Upper lobe of right lung (tissue), 1 donor: ENCODE data around the gene NTM. TPM values are rescaled to one million over a fixed set of nuclear protein-coding genes. Genes with fewer than 3 reads are reported as not detected.

Experiments used
- ATAC-seq: fragments of 200-7000 bp; cut with Tn5 transposase; one replicate; pipeline ENCODE4 v1.9.1; 2020; ENCODE audit warnings: mild to moderate bottlenecking, moderate library complexity
- DNase-seq: peaks from one replicate; pipeline ENCODE4 v3.0.0-alpha.2; 2020
- H3K27ac ChIP-seq: fragments of 200-600 bp; one replicate; pipeline ENCODE4 v1.8.0; 2022
- H3K27me3 ChIP-seq: fragments of 200-600 bp; one replicate; pipeline ENCODE4 v1.8.0; 2022; ENCODE audit warnings: mild to moderate bottlenecking
- H3K36me3 ChIP-seq: fragments of 200-600 bp; one replicate; pipeline ENCODE4 v1.8.0; 2022
- H3K4me1 ChIP-seq: fragments of 200-600 bp; one replicate; pipeline ENCODE4 v1.8.0; 2022
- H3K4me3 ChIP-seq: fragments of 200-600 bp; one replicate; pipeline ENCODE4 v1.8.0; 2022; ENCODE audit warnings: mild to moderate bottlenecking
- H3K9me3 ChIP-seq: fragments of 200-600 bp; one replicate; pipeline ENCODE4 v1.8.0; 2022
- intact Hi-C: fragments of 100-400 bp; cut with DNase I; formaldehyde crosslinking; loops from one replicate; pipeline ENCODE4 v1.11.0; 2022
- total RNA-seq: library from RNA; stranded (reverse); fragmentation: NEBNext Ultra II Directional; extraction: Animal tissue kit (Norgen Biotek cat#: 25700); gene quantifications from one replicate; pipeline ENCODE4 v1.2.1, GENCODE V29; 2021
- TF ChIP-seq, protein P1 (sequence below): fragments of 200-600 bp; IDR thresholded peaks from one replicate; pipeline ENCODE4 v1.8.0; 2022; ENCODE audit warnings: antibody characterized with exemption
- donor health status: DM: no; HTN: yes; CAD: no; lungs with severe emphysema.

NTM gene
- total RNA-seq, 1 donor from 2014 or later = 3.7 TPM

GRCh38 chr11:131713529-131714134 lies 343.2 kb downstream of the NTM start:
- Histone ChIP-seq H3K27ac (no peak overlapping the region), H3K4me3 (no peak overlapping the region), H3K27me3 (no peaks in the 10 kb centered on the region), H3K4me1 (no peaks in the 10 kb centered on the region), H3K36me3 (no peaks in the 10 kb centered on the region), H3K9me3 (no peaks in the 10 kb centered on the region)
- DNase-seq (no peak), ATAC-seq (no peak)
- TF ChIP-seq, protein P1, sequence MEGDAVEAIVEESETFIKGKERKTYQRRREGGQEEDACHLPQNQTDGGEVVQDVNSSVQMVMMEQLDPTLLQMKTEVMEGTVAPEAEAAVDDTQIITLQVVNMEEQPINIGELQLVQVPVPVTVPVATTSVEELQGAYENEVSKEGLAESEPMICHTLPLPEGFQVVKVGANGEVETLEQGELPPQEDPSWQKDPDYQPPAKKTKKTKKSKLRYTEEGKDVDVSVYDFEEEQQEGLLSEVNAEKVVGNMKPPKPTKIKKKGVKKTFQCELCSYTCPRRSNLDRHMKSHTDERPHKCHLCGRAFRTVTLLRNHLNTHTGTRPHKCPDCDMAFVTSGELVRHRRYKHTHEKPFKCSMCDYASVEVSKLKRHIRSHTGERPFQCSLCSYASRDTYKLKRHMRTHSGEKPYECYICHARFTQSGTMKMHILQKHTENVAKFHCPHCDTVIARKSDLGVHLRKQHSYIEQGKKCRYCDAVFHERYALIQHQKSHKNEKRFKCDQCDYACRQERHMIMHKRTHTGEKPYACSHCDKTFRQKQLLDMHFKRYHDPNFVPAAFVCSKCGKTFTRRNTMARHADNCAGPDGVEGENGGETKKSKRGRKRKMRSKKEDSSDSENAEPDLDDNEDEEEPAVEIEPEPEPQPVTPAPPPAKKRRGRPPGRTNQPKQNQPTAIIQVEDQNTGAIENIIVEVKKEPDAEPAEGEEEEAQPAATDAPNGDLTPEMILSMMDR = no peak
- intact Hi-C loops = no loop called here

GRCh38 chr11:131717616-131718015 lies 347.2 kb downstream of the NTM start:
- Histone ChIP-seq H3K9me3 (no peaks in the 10 kb centered on the region), H3K36me3 (no peaks in the 10 kb centered on the region), H3K27me3 (no peaks in the 10 kb centered on the region), H3K4me3 (no peak overlapping the region), H3K4me1 (no peaks in the 10 kb centered on the region), H3K27ac (no peak overlapping the region)
- intact Hi-C loops = no loop called here
- DNase-seq (no peak), ATAC-seq (no peak)
- TF ChIP-seq, protein P1 = no peak

DNA sequence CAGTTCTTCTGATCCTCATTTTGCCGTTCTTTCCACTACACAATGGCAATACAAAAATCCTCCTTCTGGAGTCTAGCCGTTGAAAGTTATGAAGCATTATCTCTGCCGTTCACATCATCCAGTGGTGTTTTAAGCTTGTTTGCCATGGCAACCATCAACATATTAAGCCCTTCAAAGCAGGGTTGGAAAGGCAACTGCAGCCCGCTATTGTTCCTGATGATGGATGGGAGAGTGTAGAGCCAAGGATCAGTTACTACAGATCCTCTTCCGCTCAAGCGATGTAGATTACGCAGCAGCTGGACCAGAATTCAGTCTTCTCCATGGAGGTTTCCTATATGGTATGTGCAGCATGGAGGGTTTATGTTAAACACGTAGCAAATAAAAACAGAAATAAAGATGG lies 352.7 kb downstream of the NTM start:
- H3K4me3 ChIP-seq = no peak overlapping the region
- DNase-seq (no peak), ATAC-seq (no peak)
- H3K27me3 ChIP-seq = peaks cover 4% of the 10 kb centered on the region
- no peaks in the 10 kb centered on the region for H3K9me3 ChIP-seq
- H3K4me1 ChIP-seq = no peaks in the 10 kb centered on the region
- intact Hi-C loops = no loop called here
- TF ChIP-seq, protein P1 = no peak
- no peak overlapping the region for H3K27ac ChIP-seq
- no peaks in the 10 kb centered on the region for H3K36me3 ChIP-seq

DNA sequence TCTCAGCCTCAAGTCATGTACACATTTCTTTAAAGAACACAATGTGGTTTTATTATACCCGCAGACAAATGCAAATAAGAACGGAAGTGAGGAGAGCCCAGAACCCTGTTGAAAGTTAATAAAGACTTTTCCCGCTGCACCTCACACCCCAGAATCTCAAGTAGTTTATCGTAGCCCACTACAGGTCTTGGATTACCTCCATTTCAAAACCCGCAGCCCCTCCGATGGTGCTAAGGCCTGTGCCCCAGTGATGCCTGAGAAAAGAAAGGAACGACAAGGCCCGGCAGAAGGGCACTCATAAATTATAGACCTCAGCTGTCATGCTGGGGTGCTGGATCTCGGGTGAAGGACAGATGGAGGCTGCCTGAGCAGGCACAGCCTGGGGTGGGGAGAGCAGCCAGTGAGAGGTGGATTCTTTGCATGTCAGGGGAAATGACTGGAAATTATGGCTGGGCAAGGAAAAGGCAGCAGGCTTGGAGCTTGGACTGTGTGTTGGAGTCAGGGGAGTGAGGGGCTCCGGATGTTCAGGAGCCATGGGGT lies 354.1 kb downstream of the NTM start:
- Histone ChIP-seq H3K4me3 (no peak overlapping the region), H3K27ac (no peak overlapping the region), H3K9me3 (no peaks in the 10 kb centered on the region), H3K36me3 (no peaks in the 10 kb centered on the region), H3K27me3 (peaks cover 4% of the 10 kb centered on the region), H3K4me1 (no peaks in the 10 kb centered on the region)
- intact Hi-C loops = no loop called here
- DNase-seq = no peak
- TF ChIP-seq, protein P1 = no peak
- ATAC-seq = no peak

DNA sequence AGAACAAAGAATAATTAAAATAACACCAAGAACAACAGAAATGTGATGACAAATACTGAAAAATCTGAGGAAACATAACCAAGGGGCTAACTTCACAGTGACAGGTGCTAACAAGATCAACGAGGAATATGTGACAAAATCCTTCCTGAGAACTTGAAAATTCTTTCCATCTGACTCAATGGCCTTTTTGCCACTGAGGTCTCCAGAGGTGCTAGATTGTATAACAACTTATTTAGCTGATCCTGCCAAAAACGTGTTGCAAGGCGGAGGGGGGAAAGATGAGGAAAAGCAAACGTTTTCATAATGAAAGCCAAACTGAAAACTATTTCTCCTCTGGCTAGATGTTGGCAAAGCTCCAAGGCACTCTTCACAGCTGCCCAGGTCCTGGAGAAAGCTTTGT lies 364.5 kb downstream of the NTM start:
- no peak for DNase-seq
- intact Hi-C loops = no loop called here

More for the DNA sequence above, 364.5 kb downstream of the NTM start:
- TF ChIP-seq, protein P1 = no peak
- Histone ChIP-seq H3K27me3 (no peaks in the 10 kb centered on the region), H3K4me3 (no peak overlapping the region), H3K9me3 (no peaks in the 10 kb centered on the region), H3K36me3 (no peaks in the 10 kb centered on the region), H3K27ac (no peak overlapping the region), H3K4me1 (no peaks in the 10 kb centered on the region)
- ATAC-seq = no peak
